Hematopoietic multipotent progenitor cell treated with erythropoietin and hydrocortisone succinate and interleukin-3 and kit ligand, for 8 days (in vitro differentiated cells): ENCODE data around the gene HSPB6.
"Not testable (repeated sequence)": the region's sequence is repeated elsewhere in the genome, so short reads cannot be mapped to it uniquely, and the experiment has no call there.

Source experiments
- DNase-seq: peaks from one replicate; pipeline ENCODE4 v3.0.0-alpha.2; 2015

HSPB6 gene

DNA sequence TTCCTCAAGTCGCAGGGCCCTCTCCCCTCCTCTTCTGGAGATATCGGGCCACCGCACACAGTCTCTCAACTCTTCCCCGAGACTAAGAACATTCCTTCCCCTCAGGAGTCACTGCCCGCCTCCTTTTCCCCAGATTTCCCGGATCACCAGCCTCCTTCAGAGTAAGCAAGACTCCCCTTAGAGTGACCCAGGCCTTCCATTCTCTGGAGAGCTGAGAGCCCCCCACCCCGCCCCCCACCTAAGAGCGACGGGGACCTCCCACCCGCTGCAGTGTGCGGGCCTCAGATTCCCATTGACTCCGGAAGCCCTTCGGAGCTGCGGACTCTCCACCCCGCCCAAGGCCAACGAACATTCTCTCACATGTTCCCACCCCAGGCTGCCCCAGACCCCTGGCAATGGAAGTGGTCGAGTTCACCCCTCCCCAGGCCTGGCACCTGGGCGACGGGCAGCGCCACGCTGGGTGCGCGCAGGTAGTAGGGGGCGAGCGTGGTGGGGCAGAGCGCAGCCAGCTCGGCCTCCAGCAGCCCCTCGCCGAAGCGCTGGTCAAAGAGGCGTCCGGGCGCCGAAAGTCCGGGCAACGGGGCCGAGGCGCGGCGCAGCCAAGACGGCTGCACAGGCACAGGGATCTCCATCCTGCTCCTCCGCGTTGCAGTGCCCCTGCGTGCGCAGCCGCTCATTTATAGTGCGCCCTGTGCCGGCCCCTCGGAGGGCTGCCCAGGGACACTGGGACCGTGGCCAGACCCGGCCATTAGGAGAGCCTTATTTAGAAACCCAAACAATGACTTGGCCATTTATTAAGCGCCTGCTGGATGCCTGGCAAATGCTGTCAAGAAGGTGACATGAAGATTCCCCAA is at the start of gene HSPB6:
Gene HSPB6, minus strand, starts transcription at position 653 of the 854 bp plus-strand sequence. Its CDS starts 21 bp downstream, at position 632.
- DNase-seq: peak; percentile 21

DNA sequence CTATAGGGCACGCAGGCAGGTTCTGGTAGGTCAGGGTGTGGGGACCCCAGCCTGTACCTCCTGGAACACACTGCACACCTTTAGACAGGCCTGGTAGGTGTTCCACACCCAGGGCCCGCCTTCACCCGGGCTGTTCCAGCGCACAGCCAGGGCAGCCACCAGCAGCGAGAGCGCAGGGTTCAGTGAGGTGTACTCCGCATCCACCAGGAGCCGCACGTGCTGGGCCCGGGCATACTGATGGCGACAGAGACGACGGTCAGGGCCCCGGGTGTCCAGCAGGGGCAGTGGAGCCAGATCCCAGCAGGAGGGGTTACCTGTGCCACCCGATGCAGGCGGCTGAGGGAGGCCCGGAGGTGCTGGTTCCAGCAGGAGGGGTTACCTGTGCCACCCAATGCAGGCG is 49.8 kb upstream of the HSPB6 start:
- DNase-seq: no peak

DNA sequence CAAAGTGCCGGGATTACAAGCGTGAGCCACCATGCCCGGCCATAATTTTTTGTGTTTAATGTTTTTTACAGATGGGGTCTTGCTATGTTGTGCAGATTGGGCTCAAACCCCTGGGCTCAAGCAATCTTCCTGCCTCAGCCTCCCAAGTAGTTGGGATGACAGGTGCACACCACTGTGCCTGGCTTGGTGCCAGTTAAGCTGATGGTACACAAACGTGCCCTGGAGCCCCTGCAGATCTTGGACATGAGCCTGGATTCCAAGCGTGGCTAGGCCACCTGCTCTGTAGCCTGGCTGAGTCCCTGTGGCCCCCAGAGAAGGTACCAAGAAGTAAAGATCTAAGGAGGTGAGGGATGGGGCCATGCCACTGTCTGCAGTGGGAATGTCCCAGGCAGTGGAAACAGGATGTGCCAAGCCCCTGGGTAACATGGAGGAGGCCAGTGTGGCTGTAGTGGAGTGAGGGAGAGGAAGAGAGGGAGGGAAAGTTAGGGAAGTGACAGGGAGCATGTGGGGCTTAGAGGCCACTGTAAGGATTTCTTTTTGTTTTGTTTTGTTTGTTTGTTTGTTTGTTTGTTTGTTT is 48.8 kb upstream of the HSPB6 start:
- DNase-seq: no peak

DNA sequence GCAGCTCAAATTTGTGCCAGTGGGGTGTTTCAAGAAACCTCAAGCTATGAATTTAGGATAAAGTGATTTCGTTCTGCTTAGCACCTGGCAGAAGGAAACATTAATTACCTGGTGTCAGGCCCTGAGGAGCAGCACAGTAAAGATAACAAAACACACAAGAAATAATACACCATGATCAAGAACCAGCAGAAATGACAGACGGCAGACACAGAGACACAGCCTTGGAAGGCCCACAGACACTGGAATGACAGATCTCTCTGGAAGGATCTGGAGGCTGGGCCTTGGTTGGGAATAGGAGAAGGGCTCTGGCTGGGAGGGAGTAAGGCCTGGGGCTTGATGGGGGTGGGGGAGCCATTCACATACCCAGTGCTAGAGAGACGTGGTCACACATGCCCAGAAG is 45.0 kb upstream of the HSPB6 start:
- no peak for DNase-seq

DNA sequence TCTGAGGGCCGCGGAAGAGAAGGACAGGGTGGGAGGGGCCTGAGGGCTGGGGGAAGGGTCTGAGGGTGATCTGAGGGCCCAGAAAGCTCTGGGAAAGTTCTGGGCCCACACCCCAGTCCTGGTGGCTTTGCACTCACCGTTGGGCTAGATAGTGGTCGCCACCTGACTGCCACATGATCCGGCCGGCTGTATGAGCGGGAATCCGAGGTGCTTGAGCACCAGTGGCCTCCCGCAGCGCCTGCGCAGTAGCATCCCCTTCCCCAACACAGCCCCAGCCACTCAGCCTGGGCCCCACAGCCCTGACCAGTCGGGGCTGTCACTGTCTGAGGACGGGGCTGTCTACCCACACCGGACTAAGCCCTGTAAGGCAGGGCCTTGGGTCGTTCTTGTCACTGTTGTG is 40.8 kb upstream of the HSPB6 start:
- peak; percentile 30 for DNase-seq

DNA sequence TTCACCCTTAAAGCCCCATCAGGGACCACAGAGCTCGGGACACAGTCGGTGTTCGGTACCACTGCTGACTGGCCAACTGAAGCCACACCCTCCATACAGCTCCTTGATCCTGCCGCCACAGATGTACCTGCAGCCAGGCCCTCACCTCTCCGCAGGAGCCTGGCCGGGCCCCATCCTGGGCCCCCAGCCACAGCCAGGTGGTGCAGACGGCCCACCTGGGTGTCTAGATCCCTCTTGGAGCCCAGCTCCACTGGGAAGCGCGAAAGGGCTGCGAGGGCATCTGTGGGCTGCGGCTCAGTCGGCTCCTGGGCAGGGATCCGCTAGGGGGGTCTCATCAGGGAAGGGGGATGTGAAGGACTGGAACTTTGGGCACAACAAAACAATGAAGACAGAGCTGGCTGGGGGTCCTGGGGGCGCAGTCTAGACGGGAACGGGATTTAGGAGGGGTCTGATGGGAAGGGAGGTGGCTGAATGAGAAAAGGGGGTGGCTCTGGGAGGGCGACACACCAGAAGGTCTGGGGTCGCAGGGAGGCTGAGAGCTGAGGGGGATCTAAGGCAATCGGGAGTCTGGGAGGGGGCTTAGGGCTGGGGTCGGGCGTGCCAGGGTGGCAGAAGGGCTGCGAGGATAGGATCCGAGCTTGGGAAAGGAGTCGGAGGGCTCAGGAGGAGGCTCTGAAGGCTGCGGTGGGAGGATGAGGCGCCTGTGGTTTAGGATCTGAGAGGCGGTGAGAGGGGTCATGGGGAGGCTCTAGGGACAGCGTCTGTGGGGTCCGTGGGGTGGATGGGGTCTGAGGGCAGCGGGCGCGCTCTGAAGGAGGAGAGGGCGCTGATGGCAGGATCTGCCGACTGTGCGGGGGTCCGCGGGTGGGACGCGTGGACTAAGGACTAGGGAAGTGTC is 40.1 kb upstream of the HSPB6 start:
- DNase-seq: no peak

GRCh38 chr19:35795564-35795963 is 38.7 kb upstream of the HSPB6 start:
- DNase-seq: not testable (repeated sequence)

- no peak for DNase-seq
Observed at GRCh38 chr19:35793381-35794165, 36.7 kb upstream of the HSPB6 start.

GRCh38 chr19:35792888-35793287 is 36.1 kb upstream of the HSPB6 start:
- no peak for DNase-seq

- DNase-seq: no peak
Observed at GRCh38 chr19:35792312-35792711, 35.5 kb upstream of the HSPB6 start.

DNA sequence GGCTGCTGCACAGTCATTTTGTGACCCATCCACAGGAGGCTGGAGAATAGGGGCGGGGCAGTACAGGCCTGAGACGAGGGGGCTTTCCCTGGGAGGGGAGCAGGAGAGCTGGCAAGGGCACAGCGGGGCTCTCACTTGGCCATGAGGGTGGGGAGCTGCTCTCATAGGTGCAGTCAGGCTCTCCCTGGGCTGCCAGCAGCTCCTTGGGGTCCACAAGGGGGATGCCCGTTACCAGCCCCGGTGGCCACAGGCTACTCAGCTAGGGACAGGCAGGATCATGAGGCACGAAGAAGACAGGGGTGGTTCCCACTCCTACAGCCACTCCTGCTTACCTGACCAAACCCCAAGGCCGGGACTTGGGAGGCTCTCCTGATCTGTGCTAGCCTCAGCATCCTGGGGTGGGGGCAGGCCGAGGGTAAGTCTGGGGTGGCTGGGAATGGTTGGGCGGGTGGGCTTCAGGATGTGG is 35.0 kb upstream of the HSPB6 start:
- DNase-seq: no peak

DNA sequence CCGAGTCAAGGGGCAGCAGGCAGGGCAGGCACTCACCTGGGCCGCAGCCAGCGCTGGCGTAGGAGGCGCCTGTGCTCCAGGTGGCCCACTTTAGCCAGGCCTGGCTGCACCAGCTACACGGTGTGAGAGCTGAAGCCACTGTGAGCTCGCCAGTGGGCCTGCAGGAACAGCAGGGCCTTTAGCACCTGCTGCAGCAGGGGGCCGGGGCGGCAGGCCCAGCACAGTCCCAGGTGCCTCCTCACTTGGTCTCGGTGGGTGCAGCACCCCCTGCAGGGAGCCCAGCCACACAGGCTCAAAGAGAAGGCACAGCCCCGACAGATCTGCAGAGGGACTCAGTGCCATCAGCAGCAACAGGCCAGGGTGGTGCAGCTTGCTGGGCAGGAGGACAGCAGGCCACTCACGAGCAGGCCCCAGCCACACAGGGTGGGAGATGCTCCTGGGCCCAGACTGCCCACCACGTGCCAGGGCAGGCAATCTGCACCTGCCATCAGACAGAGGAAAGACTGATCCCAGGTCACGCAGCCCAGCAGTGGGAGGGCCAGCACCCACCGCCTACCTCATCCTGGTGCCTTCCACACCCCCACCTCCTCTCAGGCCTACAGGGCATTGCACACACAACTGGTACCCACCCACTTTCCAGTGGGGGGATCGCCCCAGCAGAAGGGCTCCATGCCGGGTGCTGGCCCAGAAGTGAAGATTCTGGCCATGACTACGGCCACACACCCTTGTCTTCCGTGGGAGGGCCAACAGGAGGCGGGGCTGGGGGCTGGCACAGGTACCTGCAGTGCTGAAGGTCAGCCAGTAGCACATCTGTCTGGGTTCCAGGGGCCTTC is 34.4 kb upstream of the HSPB6 start:
- DNase-seq: no peak

DNA sequence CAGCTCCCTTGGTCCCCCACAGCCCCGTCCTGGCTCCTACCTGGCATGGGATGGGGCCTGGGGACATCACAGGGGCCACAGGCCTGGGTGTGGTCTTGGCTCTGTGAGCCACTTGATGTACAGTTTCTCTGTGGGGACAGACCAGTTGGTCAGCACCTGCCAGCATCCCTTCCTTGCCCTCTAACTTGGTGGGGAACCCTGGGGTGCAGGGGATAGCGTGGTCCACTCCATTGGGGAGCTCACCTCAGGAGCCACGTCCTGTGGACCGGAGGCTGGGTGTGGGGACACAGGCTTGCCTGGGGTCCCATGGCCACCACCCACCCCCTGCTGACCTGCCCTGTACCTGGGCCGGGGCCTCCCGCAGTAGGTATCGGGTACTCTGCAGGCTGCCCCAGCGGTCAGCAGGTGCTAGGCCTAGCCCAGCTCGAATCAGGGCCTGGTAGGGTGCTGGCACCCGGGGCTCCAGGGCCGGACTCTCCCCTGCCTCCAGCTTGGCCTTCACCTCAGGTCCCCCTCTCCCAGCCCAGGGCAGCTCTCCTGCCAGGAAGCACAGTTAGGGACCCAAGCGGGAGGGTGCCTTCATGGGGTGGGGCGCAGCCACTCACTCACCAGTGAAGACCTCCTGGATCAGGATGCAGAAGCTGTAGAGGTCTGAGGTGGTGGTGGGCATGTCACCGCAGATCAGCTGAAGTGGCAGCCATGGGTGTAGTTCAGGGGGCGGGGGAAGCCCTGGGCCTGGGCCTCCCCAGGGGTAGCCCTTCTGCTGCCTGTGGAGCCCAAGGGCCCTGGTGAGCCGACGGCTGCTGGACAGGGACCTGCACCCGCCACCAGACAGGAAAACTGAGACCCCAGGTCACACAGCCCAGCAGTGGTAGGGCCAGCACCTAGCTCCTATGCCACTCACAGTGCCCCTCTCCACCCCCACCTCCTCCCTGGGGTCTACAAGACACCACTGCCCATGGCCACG is 33.4 kb upstream of the HSPB6 start:
- DNase-seq: no peak

DNA sequence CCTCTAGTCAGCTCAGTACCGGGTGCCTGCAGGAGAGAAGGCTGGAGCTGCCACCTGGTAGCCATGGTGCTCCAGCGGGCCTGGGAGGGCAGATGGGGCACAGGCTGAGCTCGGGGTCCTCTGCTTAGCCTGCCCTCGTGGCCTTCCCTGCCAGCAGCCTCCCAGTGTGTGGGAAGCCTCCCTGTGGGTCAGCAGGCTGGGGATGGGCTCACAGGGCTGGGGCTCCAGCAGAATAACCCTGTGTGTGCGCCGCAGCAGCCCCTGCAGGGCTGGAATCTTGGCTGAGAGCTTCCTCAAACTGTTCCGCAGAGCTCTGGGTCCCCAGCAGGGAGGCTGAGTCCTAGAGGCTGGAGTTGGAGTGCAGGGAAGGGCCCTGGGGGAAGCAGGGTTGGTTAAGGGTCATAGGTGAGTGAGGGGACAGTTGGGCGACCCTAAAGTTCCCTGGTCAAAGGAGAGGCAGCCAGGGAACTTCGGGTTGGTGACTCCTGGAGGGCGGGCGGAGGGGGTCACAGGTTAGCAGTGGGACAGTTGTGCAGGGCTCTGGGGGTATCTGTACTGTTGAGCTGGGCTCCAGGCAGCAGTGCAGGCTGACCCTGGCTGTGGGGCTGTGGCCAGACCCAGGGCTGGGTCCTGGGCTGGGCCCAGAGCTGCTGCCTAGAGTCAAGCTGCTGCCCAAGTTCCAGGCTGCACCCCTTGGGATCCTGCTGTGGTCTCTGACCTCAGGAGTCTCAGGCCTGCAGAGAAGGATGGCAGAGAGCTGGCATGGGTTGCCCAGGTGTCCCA is 32.6 kb upstream of the HSPB6 start:
- DNase-seq: no peak

DNA sequence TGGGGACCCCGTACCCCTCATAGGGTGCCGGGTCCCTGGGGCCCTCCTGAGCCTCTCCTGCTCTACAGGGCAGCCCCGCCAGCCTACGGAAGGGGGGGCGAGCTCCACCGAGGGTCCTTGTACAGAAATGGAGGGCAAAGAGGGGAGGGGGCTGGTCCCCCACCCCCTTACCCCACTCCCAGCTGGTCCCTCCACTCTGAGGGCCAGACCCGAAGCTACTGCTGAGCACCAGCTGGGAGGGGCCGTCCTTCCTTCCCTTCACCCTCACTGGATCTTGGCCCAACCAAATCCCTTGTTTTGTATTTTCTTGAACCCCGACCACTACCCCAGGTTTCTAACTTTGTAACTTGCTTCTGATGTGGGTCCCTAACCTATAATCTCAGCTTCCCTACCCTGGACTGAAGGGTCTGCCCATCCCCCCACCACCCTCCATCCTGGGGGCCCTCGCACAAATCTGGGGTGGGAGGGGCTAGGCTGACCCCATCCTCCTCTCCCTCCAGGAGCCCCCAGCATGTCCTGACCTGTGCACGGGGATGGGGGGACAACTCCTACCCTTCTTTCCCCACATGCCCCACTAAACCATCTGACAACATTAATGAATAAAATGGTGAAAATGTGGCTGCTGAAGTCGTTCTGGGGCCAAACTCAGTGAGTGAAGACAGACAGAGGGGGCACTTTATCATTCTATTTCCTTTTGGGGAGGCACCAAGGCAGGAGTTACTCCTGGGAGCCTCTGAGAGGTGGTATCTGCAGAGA is 31.6 kb upstream of the HSPB6 start:
- DNase-seq: no peak

- no peak for DNase-seq
Observed at GRCh38 chr19:35787227-35787799, 30.5 kb upstream of the HSPB6 start.

GRCh38 chr19:35786299-35787160 is 29.7 kb upstream of the HSPB6 start:
- DNase-seq: no peak

GRCh38 chr19:35785339-35785627 is 28.5 kb upstream of the HSPB6 start:
- no peak for DNase-seq
